ENCODE measurements around the gene TMOD3.
"Not testable (repeated sequence)": the region's sequence is repeated elsewhere in the genome, so short reads cannot be mapped to it uniquely, and the experiment has no call there.

Gene TMOD3

GRCh38 chr15:51829376-51830275 is at the start of gene TMOD3:
Gene TMOD3, plus strand, starts transcription at chr15:51829653. Its CDS starts 33,232 bp downstream, at chr15:51862885.
- DNase-seq: peak; percentile 90 to 93

DNA sequence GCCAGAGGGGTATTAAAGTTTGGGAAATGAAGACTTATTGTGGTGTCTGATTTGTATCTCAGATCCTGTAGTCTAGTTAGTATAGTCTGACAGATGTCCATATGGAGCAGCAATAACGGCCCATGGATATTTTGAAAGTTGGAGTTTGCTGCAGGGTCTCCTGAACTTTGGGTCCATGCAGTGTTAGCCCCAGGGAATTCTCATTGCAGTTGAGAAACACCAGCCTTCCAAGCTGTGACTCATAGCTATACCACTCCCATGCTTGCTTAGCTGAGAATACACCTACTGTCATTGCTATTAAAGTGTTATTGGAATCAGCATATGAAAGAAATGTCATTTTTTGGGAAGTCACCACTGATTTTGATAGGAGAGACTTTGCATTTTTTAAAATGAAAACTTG is 48.8 kb upstream of the TMOD3 start:
- no peak for DNase-seq

DNA sequence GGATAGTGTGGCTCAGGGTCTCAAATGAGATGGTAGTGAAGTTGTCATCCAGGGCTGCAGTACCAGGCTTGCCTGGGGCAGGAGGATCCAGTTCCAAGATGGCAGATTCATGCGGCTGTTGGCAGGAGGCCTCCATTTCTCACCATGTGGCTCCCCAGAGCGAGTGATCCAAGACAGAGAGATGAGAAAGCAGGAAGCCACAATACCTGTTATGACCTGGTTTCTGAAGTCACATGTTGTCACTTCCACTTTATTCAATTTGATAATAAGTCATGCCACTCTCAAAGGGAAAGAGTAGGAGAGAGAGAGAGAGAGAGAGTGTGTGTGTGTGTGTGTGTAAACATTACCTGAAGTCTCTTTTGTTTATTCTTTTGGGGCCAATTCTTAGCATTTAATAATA is 47.9 kb upstream of the TMOD3 start:
- no peak for DNase-seq

DNA sequence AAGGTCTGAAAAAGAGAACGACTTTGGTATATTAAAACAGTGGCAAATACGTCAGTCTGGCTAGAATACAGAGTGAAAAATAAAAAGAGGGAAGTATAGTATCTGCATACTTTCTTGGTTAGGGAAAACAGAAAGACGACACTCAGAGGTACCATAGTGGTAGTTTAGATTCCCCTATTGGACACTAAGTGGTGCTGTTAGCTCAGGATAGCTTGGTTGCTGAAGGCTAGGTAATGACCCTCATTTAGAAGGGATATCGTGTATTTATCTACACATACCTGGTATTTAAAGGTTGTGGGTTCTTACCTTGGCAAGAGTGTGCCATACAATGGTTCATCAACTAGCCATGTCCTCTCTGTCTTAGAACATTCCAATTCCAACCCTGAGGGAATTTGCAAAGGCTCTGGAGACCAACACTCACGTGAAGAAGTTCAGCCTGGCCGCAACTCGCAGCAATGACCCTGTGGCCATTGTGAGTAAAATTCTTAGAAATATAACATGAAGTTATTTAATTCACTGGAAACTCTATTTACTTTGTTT is 47.0 kb upstream of the TMOD3 start:
- no peak for DNase-seq

DNA sequence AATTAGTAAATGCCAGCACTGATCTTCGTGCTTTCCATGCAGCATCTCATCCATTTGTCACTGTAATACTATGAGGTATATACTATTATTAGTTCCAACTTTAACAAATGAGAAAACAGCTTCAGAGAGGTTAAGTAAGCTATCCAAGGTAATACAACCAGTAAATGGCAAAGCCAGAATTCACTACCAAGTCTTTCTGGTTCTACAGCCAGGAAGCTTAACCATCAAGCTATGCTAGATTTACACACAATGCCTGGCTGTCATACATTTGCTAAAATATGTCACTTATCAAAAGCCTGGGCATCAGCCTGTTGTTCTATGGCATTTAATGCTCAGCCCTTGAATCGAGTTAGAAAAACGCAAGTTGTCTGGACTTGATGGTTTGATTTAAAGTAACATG is 45.5 kb upstream of the TMOD3 start:
- DNase-seq: no peak

DNA sequence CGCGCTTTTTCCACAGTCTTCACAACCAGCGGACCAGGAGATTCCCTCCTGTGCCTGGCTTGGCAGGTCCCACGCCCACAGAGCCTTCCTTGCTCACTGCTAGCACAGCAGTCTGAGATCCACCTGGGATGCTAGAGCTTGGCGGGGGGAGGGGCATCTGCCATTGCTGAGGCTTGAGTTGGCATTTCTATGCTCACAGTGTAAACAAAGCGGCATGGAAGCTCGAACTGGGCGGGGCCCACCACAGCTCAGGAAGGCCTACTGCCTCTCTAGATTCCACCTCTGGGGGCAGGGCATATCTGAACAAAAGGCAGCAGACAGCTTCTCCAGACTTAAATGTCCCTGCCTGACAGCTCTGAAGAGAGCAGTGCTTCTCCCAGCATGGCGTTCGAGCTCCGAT is 42.3 kb upstream of the TMOD3 start:
- DNase-seq: not testable (repeated sequence)

GRCh38 chr15:51792474-51792873 is 37.0 kb upstream of the TMOD3 start:
- DNase-seq: not testable (repeated sequence)

GRCh38 chr15:51793521-51794305 is 35.7 kb upstream of the TMOD3 start:
- DNase-seq: no peak

DNA sequence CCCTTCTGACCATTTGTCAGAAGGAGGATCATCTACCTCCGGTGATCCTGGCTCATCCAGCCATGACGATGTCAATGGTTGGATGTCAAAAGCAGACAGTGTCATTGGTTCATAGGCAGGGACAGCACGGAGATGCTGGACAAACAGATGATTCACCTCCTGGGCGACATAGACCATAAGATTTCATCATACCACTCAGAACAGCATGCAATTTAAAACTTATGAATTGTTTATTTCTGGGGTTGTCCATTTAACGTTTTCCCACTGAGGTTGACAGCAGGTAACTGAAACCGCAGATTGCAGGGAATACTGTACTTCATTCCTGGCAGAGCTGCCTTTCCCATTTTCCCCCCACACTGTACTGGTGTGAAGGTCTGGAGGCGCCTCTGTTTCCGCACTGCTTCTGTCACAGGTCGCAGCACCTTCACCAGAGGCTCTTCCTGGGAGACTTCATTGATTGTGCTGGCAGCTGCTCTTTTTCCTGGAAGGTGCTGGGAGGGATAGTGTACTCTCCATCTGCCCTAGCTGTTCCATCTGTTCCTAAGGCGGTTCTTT is 32.5 kb upstream of the TMOD3 start:
- no peak for DNase-seq

DNA sequence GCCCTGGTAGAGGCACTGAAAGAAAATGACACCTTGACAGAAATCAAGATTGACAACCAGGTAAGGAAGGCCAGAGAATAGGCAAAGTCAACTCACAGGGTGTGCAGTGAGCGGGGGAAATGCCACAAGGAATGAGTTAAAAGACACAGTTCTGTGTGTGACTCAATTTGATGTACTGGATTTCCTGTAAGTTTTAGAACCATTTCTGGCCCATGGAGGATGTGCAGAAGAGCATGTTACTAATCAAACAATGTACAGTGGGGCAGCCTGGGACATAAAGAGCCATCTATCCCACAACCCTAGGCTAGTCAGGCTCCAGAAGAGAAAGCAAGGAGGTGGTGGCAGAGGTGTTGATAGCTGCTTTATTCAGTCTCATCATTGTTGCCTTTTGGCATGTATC is 31.2 kb upstream of the TMOD3 start:
- DNase-seq: no peak

GRCh38 chr15:51799282-51800252 is 29.9 kb upstream of the TMOD3 start:
- no peak for DNase-seq

DNA sequence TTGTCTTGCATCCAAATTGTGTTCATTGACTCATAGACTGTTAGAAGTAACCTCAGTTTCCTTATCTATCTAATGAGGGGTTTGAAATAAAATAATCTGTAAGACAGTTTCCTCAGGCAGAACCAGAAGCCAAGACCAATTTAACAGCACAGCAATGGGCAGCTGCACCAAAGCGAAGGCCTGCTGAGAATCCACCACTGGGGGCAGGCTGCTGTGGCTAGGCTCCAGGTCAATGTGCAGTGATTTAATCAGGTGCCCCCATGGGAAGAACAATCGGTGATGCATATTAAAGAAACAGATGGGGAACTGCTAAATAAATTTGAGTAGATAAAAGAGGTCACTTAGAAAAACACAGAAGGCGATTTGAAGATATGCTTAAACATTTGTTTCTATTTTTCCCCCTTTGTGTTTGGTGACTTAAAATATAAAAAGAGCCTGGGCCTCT is 28.0 kb upstream of the TMOD3 start:
- no peak for DNase-seq

- no peak for DNase-seq
Observed at GRCh38 chr15:51802593-51802992, 26.9 kb upstream of the TMOD3 start.

- DNase-seq: no peak
Observed at GRCh38 chr15:51803965-51804364, 25.5 kb upstream of the TMOD3 start.

- DNase-seq: no peak
Observed at GRCh38 chr15:51806123-51806522, 23.3 kb upstream of the TMOD3 start.

- DNase-seq: no peak
Observed at GRCh38 chr15:51809457-51809856, 20.0 kb upstream of the TMOD3 start.

- no peak for DNase-seq
Observed at GRCh38 chr15:51812598-51812997, 16.9 kb upstream of the TMOD3 start.

DNA sequence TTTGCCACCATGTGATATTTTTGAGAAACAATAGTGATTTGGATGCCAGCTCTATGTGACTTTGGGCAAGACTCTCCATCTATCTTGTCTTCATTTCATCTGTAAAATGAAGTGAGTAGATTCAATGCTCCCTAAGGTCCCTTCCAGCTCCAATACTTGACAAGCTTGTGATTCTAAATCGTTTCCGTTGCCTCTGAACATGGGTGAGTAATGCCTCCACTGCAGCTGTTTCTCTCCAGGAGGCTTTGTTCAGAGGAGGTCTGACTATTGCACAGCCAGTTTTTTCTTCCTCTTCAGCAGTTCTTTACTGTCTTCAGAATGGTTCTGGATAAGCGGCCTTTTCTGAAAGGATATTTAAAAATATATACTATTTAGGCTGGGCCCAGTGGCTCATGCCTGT is 14.8 kb upstream of the TMOD3 start:
- no peak for DNase-seq

GRCh38 chr15:51816611-51817010 is 12.8 kb upstream of the TMOD3 start:
- no peak for DNase-seq

GRCh38 chr15:51818150-51818549 is 11.3 kb upstream of the TMOD3 start:
- DNase-seq: no peak

DNA sequence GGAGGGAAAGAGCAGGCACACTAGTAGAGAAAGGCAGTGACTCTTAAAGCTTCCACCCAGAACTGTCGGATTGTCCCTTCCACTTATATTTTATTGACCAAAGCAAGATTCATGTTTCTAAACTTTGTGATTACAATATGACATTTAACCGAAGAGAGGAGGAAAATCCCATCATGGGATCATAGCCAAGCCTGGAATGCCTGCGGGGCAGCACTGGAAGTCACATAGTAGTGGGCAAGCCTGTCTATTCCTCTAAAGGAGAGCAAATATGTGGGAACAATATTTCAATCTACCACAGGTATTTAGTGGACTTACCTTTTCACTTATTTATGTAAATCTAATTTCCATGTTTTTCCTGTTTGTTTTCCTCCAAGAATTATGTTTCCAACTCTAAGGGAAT is 3.8 kb upstream of the TMOD3 start:
- no peak for DNase-seq

Data from stimulated activated CD4-positive, alpha-beta T cell treated with anti-CD3 and anti-CD28 coated beads, Interleukin-2, amount 100 ng/mL, for 48 hours (primary cell).